Ishikawa (cell line): ENCODE results near the gene CDR2.

ENCODE experiments used
- CREB1 ChIP-seq: IDR thresholded peaks from 2 replicates; pipeline ENCODE4 v1.6.1; 2012; ENCODE audit warnings: low read depth
- RAD21 ChIP-seq: IDR thresholded peaks from 2 replicates; pipeline ENCODE4 v1.6.1; 2012; ENCODE audit warnings: low read depth
- TAF1 ChIP-seq: IDR thresholded peaks from 2 replicates; pipeline ENCODE4 v1.6.1; 2012; ENCODE audit warnings: low read depth, mild to moderate bottlenecking

- TF ChIP-seq RAD21 = no peak
- TF ChIP-seq CREB1 = no peak
- TF ChIP-seq TAF1 = no peak
Measured at GRCh38 chr16:22381392-22381791, 7.0 kb upstream of the CDR2 start.
